ENCODE data around the gene HEATR1.

- no peak for TF ChIP-seq POLR2AphosphoS5 (IDR thresholded peaks at IDR 0.05; ENCODE audit: low read depth, low read length)
- TF ChIP-seq CTCF (IDR thresholded peaks at IDR 0.05), result no peak
Observed at GRCh38 chr1:236638945-236639344, 34.6 kb upstream of the HEATR1 start.
